Endodermal cell (in vitro differentiated cells): ENCODE data around the gene NUDT4B. TPM values are rescaled to one million over a fixed set of nuclear protein-coding genes. Genes with fewer than 3 reads are reported as not detected.
"Not testable (repeated sequence)": the region's sequence is repeated elsewhere in the genome, so short reads cannot be mapped to it uniquely, and the experiment has no call there.

Source experiments
- DNase-seq: peaks from one replicate; pipeline ENCODE4 v3.0.0-alpha.2; 2017
- H3K27ac ChIP-seq: 2 replicates; pipeline ENCODE4 v1.5.1; 2013; ENCODE audit warnings: mild to moderate bottlenecking, low read depth, low read length, moderate library complexity
- H3K27me3 ChIP-seq: 2 replicates; pipeline ENCODE4 v1.6.1; 2013; ENCODE audit warnings: mild to moderate bottlenecking, low read length, moderate library complexity; ENCODE audit not compliant: insufficient read depth, control insufficient read depth, poor library complexity, severe bottlenecking
- H3K36me3 ChIP-seq: 2 replicates; pipeline ENCODE4 v1.7.0; 2013; ENCODE audit warnings: mild to moderate bottlenecking, low read length, moderate library complexity; ENCODE audit not compliant: control insufficient read depth, insufficient read depth
- H3K4me1 ChIP-seq: one replicate; pipeline ENCODE4 v1.7.0; 2013; ENCODE audit warnings: low read length; ENCODE audit not compliant: control insufficient read depth, insufficient read depth
- H3K4me3 ChIP-seq: 2 replicates; pipeline ENCODE4 v1.5.1; 2013; ENCODE audit warnings: mild to moderate bottlenecking, low read length, moderate library complexity
- H3K9ac ChIP-seq: 2 replicates; pipeline ENCODE4 v1.6.1; 2013; ENCODE audit warnings: mild to moderate bottlenecking, low read length, moderate library complexity; ENCODE audit not compliant: poor library complexity, severe bottlenecking; ENCODE audit errors: extremely low read depth
- H3K9me3 ChIP-seq: 2 replicates; pipeline ENCODE4 v1.6.1; 2013; ENCODE audit warnings: mild to moderate bottlenecking, low read length, moderate library complexity; ENCODE audit not compliant: control insufficient read depth
- H3K27ac Mint-ChIP-seq: 2 replicates; pipeline ENCODE4 v1.8.0; 2020; ENCODE audit warnings: mixed read lengths
- H3K27me3 Mint-ChIP-seq: 2 replicates; pipeline ENCODE4 v1.8.0; 2021; ENCODE audit warnings: mild to moderate bottlenecking, mixed read lengths; ENCODE audit not compliant: insufficient read depth
- H3K36me3 Mint-ChIP-seq: 2 replicates; pipeline ENCODE4 v1.8.0; 2020; ENCODE audit warnings: low read depth, mixed read lengths
- H3K4me1 Mint-ChIP-seq: 2 replicates; pipeline ENCODE4 v1.8.0; 2020; ENCODE audit warnings: mixed read lengths
- H3K4me3 Mint-ChIP-seq: 2 replicates; pipeline ENCODE4 v1.8.0; 2020; ENCODE audit warnings: mild to moderate bottlenecking, moderate library complexity, mixed read lengths
- H3K9me3 Mint-ChIP-seq: 2 replicates; pipeline ENCODE4 v1.8.0; 2020; ENCODE audit warnings: mild to moderate bottlenecking, mixed read lengths
- WGBS, 2 experiments: methylation state at CpG; one replicate each; pipeline versions ENCODE4 v1.1.5 to v1.1.7; 2013; ENCODE audit warnings: missing lambda C conversion rate in 2 of 2, mixed read lengths in 1 of 2; ENCODE audit not compliant: insufficient coverage in 1 of 2, insufficient read length in 1 of 2; 5-methylcytosine and 5-hydroxymethylcytosine counted together
- total RNA-seq, 2 donors: library from RNA; stranded (reverse); fragmentation: NEBNext Ultra II Directional in 1 of 2; extraction: Animal tissue kit (Norgen Biotek cat#: 25700) in 1 of 2; gene quantifications; 2 replicates in 1 of 2; 3 replicates in 1 of 2; pipeline ENCODE4 v1.2.1, GENCODE V29; 2021

The NUDT4B gene
- total RNA-seq, 2 donors from 2014 or later: 0.71 to 1.5 TPM

DNA sequence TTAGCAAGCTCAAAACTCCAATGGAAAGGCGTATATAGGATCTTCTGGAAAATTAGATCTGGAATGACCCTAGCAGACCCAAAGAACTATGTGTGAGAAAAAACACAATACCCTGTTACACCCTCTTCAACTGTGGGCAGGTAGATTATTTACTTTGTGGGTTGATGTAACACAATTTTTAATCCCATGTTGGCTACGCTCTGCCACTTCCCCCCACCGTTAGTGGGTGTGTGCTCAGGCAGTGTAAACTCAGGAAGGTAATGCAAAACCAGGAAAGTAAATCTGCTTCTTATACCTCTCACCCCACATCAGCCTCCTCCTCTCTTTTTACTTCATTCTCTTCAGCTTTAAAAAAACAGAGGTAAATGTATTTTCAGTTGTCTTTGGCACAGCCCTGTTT is 23.7 kb upstream of the NUDT4B start:
- not testable (repeated sequence) for H3K4me3 Mint-ChIP-seq, H3K9ac ChIP-seq, H3K4me3 ChIP-seq, H3K27me3 Mint-ChIP-seq, H3K9me3 Mint-ChIP-seq, DNase-seq, H3K4me1 Mint-ChIP-seq, H3K4me1 ChIP-seq, H3K27ac ChIP-seq, H3K36me3 ChIP-seq, H3K9me3 ChIP-seq, H3K36me3 Mint-ChIP-seq, H3K27me3 ChIP-seq, H3K27ac Mint-ChIP-seq
- no CpG with 5 or more reads among the region's 3 CpGs for WGBS, 2 experiments

DNA sequence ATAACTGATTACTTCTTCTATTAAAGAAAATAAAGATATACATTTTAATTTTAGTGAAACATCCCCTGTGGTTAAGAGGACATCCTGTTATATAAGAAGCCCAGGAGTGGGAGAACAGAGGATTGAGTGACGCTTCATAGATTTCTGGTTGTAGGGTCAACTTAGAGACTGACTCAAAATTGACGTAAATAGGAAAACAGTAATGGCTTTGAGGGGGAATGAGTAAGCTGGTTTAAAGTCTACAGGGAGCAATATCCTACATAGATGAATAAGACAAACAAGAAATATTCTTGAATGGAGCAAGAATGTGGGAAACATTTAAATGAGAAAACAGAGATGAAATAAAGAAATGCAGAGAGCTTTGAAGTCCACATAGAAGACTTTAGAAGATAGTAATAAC is 20.7 kb upstream of the NUDT4B start:
- no CpG with 5 or more reads among the region's 2 CpGs for WGBS, 2 experiments
- H3K9ac ChIP-seq, H3K9me3 ChIP-seq, DNase-seq, H3K4me1 Mint-ChIP-seq, H3K36me3 Mint-ChIP-seq, H3K4me1 ChIP-seq, H3K27me3 Mint-ChIP-seq, H3K27ac Mint-ChIP-seq, H3K4me3 Mint-ChIP-seq, H3K36me3 ChIP-seq, H3K9me3 Mint-ChIP-seq, H3K27ac ChIP-seq, H3K27me3 ChIP-seq, H3K4me3 ChIP-seq: not testable (repeated sequence)

DNA sequence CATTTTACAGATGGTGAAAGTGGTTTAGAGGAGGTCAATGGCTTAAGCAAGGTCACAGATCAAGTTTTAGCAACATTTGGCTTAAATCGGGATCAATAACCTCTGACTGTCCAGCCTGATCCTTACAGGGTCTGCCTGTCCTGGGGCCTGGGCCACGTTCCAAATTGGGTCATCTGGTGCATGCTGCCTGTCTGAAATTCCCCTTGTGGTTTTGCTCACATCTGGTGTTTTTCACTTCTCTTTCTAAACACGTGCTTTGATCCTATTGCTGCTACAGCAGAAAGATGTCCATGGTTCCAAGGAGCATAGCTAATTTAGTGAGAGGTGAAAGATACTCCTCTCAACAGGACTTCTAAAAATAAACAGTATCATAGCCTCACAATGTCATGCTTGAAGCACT is 19.4 kb upstream of the NUDT4B start:
- H3K9me3 ChIP-seq, H3K9ac ChIP-seq, H3K36me3 Mint-ChIP-seq, H3K4me1 Mint-ChIP-seq, H3K36me3 ChIP-seq, H3K4me1 ChIP-seq, DNase-seq, H3K4me3 Mint-ChIP-seq, H3K4me3 ChIP-seq, H3K27ac ChIP-seq, H3K27ac Mint-ChIP-seq, H3K9me3 Mint-ChIP-seq, H3K27me3 Mint-ChIP-seq, H3K27me3 ChIP-seq: not testable (repeated sequence)
- WGBS, 2 experiments: no CpG with 5 or more reads among the region's 3 CpGs

DNA sequence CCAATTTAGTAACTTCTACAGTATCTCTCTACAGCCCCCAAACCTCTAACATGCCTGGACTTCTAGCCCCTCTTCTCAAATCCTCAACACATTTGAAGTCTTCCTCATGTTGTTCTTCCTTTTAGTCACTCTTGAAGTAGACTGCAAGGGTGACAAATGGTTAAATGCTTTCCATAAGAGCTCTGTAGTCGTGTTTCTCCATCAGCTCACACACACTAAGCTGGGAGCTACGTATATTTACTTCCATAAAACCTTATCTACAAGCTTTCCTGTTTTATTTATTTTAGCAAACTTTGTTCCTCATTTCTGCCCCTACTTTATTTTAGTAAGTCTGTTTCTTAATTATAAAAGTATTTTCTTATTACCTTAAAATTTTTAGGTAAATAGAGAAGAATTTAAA is 19.0 kb upstream of the NUDT4B start:
- not testable (repeated sequence) for H3K4me1 ChIP-seq, H3K27me3 Mint-ChIP-seq, H3K27ac ChIP-seq, H3K9me3 Mint-ChIP-seq, H3K4me1 Mint-ChIP-seq, H3K36me3 Mint-ChIP-seq, H3K9me3 ChIP-seq, H3K27me3 ChIP-seq, H3K27ac Mint-ChIP-seq, H3K36me3 ChIP-seq, H3K4me3 ChIP-seq, DNase-seq, H3K4me3 Mint-ChIP-seq, H3K9ac ChIP-seq
- no CpG with 5 or more reads among the region's 2 CpGs for WGBS, 2 experiments

DNA sequence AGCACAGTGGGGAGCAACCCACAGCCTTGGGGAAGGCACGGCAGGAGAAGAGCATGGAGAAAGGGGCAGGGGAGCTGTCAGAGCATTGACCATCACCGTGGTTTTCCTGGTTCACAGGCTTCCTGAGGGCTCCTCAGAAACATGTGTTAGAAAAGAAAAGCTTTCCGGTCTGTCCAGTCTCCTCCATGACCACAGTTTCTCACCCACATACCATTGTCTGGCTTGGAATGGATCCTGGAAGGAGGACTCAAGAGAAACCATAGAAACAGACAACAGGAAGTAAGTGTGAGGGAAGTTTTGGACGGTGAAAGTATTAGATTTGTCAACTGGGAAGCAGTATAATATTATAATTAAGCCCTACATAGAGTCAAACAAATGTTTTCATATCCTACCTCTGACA is 16.3 kb upstream of the NUDT4B start:
- no CpG with 5 or more reads among the region's 4 CpGs for WGBS, 2 experiments
- H3K9me3 ChIP-seq, H3K4me1 Mint-ChIP-seq: not testable (repeated sequence)

DNA sequence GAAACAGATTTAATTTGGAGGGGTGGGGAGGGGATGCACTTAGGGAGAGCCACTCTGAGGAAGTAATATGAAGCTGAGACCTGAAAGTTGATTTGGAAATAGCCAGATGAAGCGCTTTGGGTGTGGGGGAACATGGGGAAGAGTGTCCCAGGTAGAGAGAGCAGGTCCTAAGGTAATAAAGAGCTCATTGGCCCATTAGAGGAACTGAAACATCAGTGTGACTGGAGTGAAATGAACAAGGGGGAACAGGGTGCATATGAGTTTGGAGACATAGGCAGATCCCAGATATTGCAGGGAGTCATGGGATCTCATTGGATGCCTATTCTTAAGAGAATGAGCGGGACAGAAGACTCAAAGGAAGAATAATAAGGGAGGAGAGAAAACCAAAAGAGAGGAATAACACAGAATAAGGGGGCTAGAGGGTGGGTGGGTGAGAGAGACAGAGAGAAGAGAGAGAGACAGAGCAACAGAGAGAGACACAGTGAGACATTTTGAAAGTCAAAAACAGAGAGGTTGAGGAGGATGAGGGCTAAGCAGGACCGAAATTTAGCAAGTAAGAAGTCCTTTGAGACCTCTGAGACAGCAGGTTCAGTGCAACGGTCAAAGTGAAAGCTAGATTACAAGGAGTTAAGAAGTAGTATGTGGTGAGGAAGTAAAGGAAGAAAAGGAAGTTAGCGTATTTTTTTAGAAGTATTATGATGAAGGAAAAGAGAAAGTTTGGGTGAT is 14.8 kb upstream of the NUDT4B start:
- H3K27me3 Mint-ChIP-seq, H3K4me1 Mint-ChIP-seq, H3K27ac Mint-ChIP-seq, H3K4me3 ChIP-seq, H3K36me3 ChIP-seq, H3K4me1 ChIP-seq, H3K36me3 Mint-ChIP-seq, H3K27ac ChIP-seq, H3K9ac ChIP-seq, H3K4me3 Mint-ChIP-seq, H3K27me3 ChIP-seq, DNase-seq, H3K9me3 ChIP-seq, H3K9me3 Mint-ChIP-seq: not testable (repeated sequence)
- no CpG with 5 or more reads among the region's 5 CpGs for WGBS, 2 experiments

More for the DNA sequence above, 16.3 kb upstream of the NUDT4B start:
- not testable (repeated sequence) for H3K36me3 ChIP-seq, H3K27ac Mint-ChIP-seq, H3K36me3 Mint-ChIP-seq, H3K9me3 Mint-ChIP-seq, H3K9ac ChIP-seq, H3K4me1 ChIP-seq, H3K4me3 Mint-ChIP-seq, H3K27ac ChIP-seq, H3K27me3 Mint-ChIP-seq, H3K4me3 ChIP-seq, H3K27me3 ChIP-seq, DNase-seq

DNA sequence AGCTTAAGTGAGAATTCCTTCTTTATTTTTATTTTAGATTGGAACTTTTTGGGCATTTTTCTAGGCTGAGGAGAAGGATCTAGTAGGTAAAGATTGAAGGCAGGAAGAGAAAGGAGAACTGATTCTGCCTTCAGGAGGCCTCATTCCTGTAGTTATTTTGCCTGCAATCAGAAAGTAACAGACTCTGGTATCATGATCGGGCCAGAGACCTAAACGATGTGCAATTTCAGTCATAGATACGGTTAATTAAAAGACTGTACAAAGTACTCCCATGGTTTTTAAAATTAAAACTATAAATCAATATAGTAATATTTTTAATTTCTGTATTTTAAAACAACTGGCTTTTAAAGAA is 14.3 kb upstream of the NUDT4B start:
- not testable (repeated sequence) for H3K9ac ChIP-seq, H3K4me3 Mint-ChIP-seq, H3K27me3 ChIP-seq, DNase-seq, H3K27me3 Mint-ChIP-seq, H3K9me3 Mint-ChIP-seq, H3K4me1 ChIP-seq, H3K4me1 Mint-ChIP-seq, H3K36me3 Mint-ChIP-seq, H3K4me3 ChIP-seq, H3K9me3 ChIP-seq, H3K27ac ChIP-seq, H3K36me3 ChIP-seq, H3K27ac Mint-ChIP-seq
- WGBS, 2 experiments: no CpG with 5 or more reads among the region's 3 CpGs
